HepG2 (cell line): ENCODE data around the gene ARF5. TPM values are rescaled to one million over a fixed set of nuclear protein-coding genes. Genes with fewer than 3 reads are reported as not detected.
A peak's percentile ranks its signal among the peaks of the same experiment; 100 is the strongest.

Source experiments
- CEBPB ChIP-seq: IDR thresholded peaks from 2 replicates; pipeline ENCODE4 v1.6.1; 2011; ENCODE audit warnings: low read depth, low read length, improper control_type of control experiment, borderline replicate concordance
- ETV6 ChIP-seq: sonication (generic); formaldehyde crosslinking; conservative IDR thresholded peaks from 2 replicates; pipeline ENCODE4 v1.4.0; 2020; ENCODE audit warnings: missing genetic modification reagents
- FOSL1 ChIP-seq: sonication (generic); formaldehyde crosslinking; IDR thresholded peaks from 2 replicates; pipeline ENCODE4 v1.9.0; 2021; ENCODE audit warnings: missing genetic modification reagents, borderline replicate concordance
- FOXM1 ChIP-seq: sonication (generic); formaldehyde crosslinking; IDR thresholded peaks from 2 replicates; pipeline ENCODE4 v1.5.0; 2020; ENCODE audit warnings: missing genetic modification reagents
- FOXO1 ChIP-seq: sonication (generic); formaldehyde crosslinking; IDR thresholded peaks from 2 replicates; pipeline ENCODE4 v1.4.0; 2020; ENCODE audit warnings: missing genetic modification reagents
- HNRNPL ChIP-seq: fragments of 200-400 bp; formaldehyde crosslinking; IDR thresholded peaks from 2 replicates; pipeline ENCODE4 v1.6.1; 2017; ENCODE audit warnings: mild to moderate bottlenecking, low read depth, low read length
- HOXA9 ChIP-seq: sonication (generic); formaldehyde crosslinking; IDR thresholded peaks from 2 replicates; pipeline ENCODE4 v1.8.1; 2022; ENCODE audit warnings: missing genetic modification reagents, mild to moderate bottlenecking, moderate library complexity, borderline replicate concordance
- IKZF1 ChIP-seq: fragments of 450-650 bp; IDR thresholded peaks from 2 replicates; pipeline ENCODE4 v1.7.1; 2016
- KLF11 ChIP-seq: IDR thresholded peaks from 2 replicates; pipeline ENCODE4 v1.6.1; 2016; ENCODE audit warnings: missing compliant biosample characterization
- MAF1 ChIP-seq: sonication (generic); formaldehyde crosslinking; IDR thresholded peaks from 2 replicates; pipeline ENCODE4 v1.5.0; 2020; ENCODE audit warnings: missing genetic modification reagents, borderline replicate concordance
- PCBP1 ChIP-seq: fragments of 200-400 bp; formaldehyde crosslinking; IDR thresholded peaks from 2 replicates; pipeline ENCODE4 v1.6.1; 2017; ENCODE audit warnings: mild to moderate bottlenecking, low read depth, low read length, borderline replicate concordance
- RARA ChIP-seq: IDR thresholded peaks from 2 replicates; pipeline ENCODE4 v1.6.1; 2016; ENCODE audit warnings: missing genetic modification reagents, missing compliant biosample characterization
- SAP130 ChIP-seq: IDR thresholded peaks from 2 replicates; pipeline ENCODE4 v1.6.1; 2016; ENCODE audit warnings: low read depth
- SIN3A ChIP-seq: IDR thresholded peaks from 2 replicates; pipeline ENCODE4 v1.6.1; 2011; ENCODE audit warnings: low read depth, mild to moderate bottlenecking, control low read depth, low read length, borderline replicate concordance
- SOX6 ChIP-seq, 2 experiments: fragments of 450-650 bp in 1 of 2; sonication (generic) in 1 of 2; formaldehyde crosslinking in 1 of 2; IDR thresholded peaks; 2 replicates each; pipeline versions ENCODE4 v1.4.0 to v1.6.1; 2017 to 2020; ENCODE audit warnings: antibody characterized with exemption in 1 of 2, mild to moderate bottlenecking in 1 of 2, missing genetic modification reagents in 1 of 2
- ZNF12 ChIP-seq: sonication (generic); formaldehyde crosslinking; IDR thresholded peaks from 2 replicates; pipeline ENCODE4 v1.5.0; 2020; ENCODE audit warnings: missing genetic modification reagents
- ZNF264 ChIP-seq: sonication (generic); formaldehyde crosslinking; IDR thresholded peaks from 2 replicates; pipeline ENCODE4 v1.4.0; 2020; ENCODE audit warnings: missing genetic modification reagents
- ZNF326 ChIP-seq: sonication (generic); formaldehyde crosslinking; IDR thresholded peaks from 2 replicates; pipeline ENCODE4 v1.4.0; 2020; ENCODE audit warnings: missing genetic modification reagents, borderline replicate concordance
- ZNF33B ChIP-seq: sonication (generic); formaldehyde crosslinking; IDR thresholded peaks from 2 replicates; pipeline ENCODE4 v1.5.1; 2020; ENCODE audit warnings: mild to moderate bottlenecking, missing genetic modification reagents
- ZNF501 ChIP-seq: sonication (generic); formaldehyde crosslinking; IDR thresholded peaks from 2 replicates; pipeline ENCODE4 v1.5.1; 2020; ENCODE audit warnings: mild to moderate bottlenecking, moderate library complexity, missing genetic modification reagents
- ZNF883 ChIP-seq: sonication (generic); formaldehyde crosslinking; IDR thresholded peaks from 2 replicates; pipeline ENCODE4 v1.5.1; 2020; ENCODE audit warnings: mild to moderate bottlenecking, missing genetic modification reagents; ENCODE audit errors: not compliant biosample characterization
- polyA plus RNA-seq, 8 experiments: library from polyadenylated mRNA; depleted of rRNA in 3 of 8; stranded (reverse) in 7 of 8; unstranded in 1 of 8; fragments of >200 nt; fragmentation: Illumina TruSeq in 4 of 8; extraction: Trizol in 4 of 8; gene quantifications; 2 replicates each; pipeline versions ENCODE4 v1.2.1 to v1.2.3, GENCODE V29; 2011 to 2016; ENCODE audit warnings: low read depth in 4 of 8, missing spikeins in 1 of 8, mixed read lengths in 1 of 8; ENCODE audit not compliant: insufficient read depth in 1 of 8
- total RNA-seq, 5 experiments: library from RNA; depleted of rRNA; stranded (reverse); fragments of >200 nt; fragmentation: Illumina TruSeq; extraction: Trizol; gene quantifications; 2 replicates each; pipeline ENCODE4 v1.2.3, GENCODE V29; 2016; ENCODE audit warnings: low read depth in 1 of 5
- TF ChIP-seq, protein P1 (sequence below): sonication (generic); formaldehyde crosslinking; IDR thresholded peaks from 2 replicates; pipeline ENCODE4 v1.4.0; 2020; ENCODE audit warnings: missing genetic modification reagents
- TF ChIP-seq, protein P2 (sequence below): sonication (generic); formaldehyde crosslinking; IDR thresholded peaks from 2 replicates; pipeline ENCODE4 v1.5.0; 2020; ENCODE audit warnings: missing genetic modification reagents
- TF ChIP-seq, protein P3 (sequence below): IDR thresholded peaks from 2 replicates; pipeline ENCODE4 v1.6.1; 2018; ENCODE audit warnings: missing genetic modification reagents, mild to moderate bottlenecking, missing compliant biosample characterization
- TF ChIP-seq, protein P4 (sequence below): sonication (generic); formaldehyde crosslinking; IDR thresholded peaks from 2 replicates; pipeline ENCODE4 v1.4.0; 2020; ENCODE audit warnings: missing genetic modification reagents; ENCODE audit errors: not compliant biosample characterization

The ARF5 gene
- total and polyA plus RNA-seq, 2 of the 13 experiments (the other 11 are each of a cell fraction or from before 2014, with no cell fraction given), result 109 to 135 TPM

DNA sequence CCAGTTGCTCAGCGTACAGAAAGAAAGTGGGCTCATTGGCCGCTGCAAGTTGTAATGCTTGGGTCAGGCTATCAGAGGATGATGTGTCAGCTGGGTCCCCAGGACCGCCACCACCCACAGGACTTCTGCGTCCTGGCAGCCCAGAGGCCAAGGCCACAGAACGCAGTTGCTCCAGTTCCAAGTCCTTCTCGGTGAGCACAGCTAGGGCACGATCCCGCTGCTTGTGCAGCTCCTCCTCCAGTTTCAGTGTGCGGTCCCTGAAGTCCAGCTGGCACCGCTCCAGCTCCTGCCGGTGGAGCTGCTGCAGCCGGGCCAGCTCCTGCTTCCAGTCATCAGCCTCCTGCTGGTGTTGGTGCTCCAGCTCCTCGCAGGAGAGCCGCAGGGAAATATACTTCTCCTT, 5.8 kb upstream of the ARF5 start (continued):
- TF ChIP-seq, protein P1, sequence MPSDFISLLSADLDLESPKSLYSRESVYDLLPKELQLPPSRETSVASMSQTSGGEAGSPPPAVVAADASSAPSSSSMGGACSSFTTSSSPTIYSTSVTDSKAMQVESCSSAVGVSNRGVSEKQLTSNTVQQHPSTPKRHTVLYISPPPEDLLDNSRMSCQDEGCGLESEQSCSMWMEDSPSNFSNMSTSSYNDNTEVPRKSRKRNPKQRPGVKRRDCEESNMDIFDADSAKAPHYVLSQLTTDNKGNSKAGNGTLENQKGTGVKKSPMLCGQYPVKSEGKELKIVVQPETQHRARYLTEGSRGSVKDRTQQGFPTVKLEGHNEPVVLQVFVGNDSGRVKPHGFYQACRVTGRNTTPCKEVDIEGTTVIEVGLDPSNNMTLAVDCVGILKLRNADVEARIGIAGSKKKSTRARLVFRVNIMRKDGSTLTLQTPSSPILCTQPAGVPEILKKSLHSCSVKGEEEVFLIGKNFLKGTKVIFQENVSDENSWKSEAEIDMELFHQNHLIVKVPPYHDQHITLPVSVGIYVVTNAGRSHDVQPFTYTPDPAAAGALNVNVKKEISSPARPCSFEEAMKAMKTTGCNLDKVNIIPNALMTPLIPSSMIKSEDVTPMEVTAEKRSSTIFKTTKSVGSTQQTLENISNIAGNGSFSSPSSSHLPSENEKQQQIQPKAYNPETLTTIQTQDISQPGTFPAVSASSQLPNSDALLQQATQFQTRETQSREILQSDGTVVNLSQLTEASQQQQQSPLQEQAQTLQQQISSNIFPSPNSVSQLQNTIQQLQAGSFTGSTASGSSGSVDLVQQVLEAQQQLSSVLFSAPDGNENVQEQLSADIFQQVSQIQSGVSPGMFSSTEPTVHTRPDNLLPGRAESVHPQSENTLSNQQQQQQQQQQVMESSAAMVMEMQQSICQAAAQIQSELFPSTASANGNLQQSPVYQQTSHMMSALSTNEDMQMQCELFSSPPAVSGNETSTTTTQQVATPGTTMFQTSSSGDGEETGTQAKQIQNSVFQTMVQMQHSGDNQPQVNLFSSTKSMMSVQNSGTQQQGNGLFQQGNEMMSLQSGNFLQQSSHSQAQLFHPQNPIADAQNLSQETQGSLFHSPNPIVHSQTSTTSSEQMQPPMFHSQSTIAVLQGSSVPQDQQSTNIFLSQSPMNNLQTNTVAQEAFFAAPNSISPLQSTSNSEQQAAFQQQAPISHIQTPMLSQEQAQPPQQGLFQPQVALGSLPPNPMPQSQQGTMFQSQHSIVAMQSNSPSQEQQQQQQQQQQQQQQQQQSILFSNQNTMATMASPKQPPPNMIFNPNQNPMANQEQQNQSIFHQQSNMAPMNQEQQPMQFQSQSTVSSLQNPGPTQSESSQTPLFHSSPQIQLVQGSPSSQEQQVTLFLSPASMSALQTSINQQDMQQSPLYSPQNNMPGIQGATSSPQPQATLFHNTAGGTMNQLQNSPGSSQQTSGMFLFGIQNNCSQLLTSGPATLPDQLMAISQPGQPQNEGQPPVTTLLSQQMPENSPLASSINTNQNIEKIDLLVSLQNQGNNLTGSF (CRISPR knock-in tag), result no peak
- TF ChIP-seq, protein P2, sequence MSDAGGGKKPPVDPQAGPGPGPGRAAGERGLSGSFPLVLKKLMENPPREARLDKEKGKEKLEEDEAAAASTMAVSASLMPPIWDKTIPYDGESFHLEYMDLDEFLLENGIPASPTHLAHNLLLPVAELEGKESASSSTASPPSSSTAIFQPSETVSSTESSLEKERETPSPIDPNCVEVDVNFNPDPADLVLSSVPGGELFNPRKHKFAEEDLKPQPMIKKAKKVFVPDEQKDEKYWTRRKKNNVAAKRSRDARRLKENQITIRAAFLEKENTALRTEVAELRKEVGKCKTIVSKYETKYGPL (CRISPR knock-in tag), result no peak
- TF ChIP-seq SIN3A, result no peak
- no peak for TF ChIP-seq FOXM1 (CRISPR knock-in tag)
- peak; percentile 66; the same call in 1 of the 2 replicates for TF ChIP-seq SAP130 (CRISPR knock-in tag)
- no peak for TF ChIP-seq PCBP1
- TF ChIP-seq HOXA9, result no peak
- 0 out of 2 replicates have a peak, but pooled peaks have one; percentile 30 for TF ChIP-seq RARA (CRISPR knock-in tag)
- no peak for TF ChIP-seq MAF1 (CRISPR knock-in tag)
- no peak for TF ChIP-seq IKZF1
- no peak for TF ChIP-seq ZNF12 (CRISPR knock-in tag)
- TF ChIP-seq, protein P3, sequence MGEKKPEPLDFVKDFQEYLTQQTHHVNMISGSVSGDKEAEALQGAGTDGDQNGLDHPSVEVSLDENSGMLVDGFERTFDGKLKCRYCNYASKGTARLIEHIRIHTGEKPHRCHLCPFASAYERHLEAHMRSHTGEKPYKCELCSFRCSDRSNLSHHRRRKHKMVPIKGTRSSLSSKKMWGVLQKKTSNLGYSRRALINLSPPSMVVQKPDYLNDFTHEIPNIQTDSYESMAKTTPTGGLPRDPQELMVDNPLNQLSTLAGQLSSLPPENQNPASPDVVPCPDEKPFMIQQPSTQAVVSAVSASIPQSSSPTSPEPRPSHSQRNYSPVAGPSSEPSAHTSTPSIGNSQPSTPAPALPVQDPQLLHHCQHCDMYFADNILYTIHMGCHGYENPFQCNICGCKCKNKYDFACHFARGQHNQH (CRISPR knock-in tag), result 0 out of 2 replicates have a peak, but pooled peaks have one; percentile 43
- no peak for TF ChIP-seq ZNF326 (CRISPR knock-in tag)
- TF ChIP-seq ZNF33B (CRISPR knock-in tag), result no peak
- no peak for TF ChIP-seq KLF11 (CRISPR knock-in tag)
- peak; percentile 31; the same call in 1 of the 2 replicates for TF ChIP-seq FOXO1
- no peak for TF ChIP-seq SOX6 (IDR thresholded peaks at IDR 0.05)
- TF ChIP-seq SOX6 (CRISPR knock-in tag; IDR thresholded peaks at IDR 0.05), result peak; percentile 54
- TF ChIP-seq ZNF883, result no peak
- TF ChIP-seq ETV6, result no peak
- TF ChIP-seq HNRNPL, result no peak
- TF ChIP-seq, protein P4, sequence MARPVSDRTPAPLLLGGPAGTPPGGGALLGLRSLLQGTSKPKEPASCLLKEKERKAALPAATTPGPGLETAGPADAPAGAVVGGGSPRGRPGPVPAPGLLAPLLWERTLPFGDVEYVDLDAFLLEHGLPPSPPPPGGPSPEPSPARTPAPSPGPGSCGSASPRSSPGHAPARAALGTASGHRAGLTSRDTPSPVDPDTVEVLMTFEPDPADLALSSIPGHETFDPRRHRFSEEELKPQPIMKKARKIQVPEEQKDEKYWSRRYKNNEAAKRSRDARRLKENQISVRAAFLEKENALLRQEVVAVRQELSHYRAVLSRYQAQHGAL (CRISPR knock-in tag), result no peak
- peak; percentile 63; the same call in 1 of the 2 replicates for TF ChIP-seq ZNF264
- no peak for TF ChIP-seq ZNF501 (CRISPR knock-in tag)
- TF ChIP-seq FOSL1 (CRISPR knock-in tag), result no peak
- TF ChIP-seq CEBPB, result no peak
